Adrenal gland (tissue), 12 donors: Measurements from ENCODE around the gene GPR4. TPM values are rescaled to one million over a fixed set of nuclear protein-coding genes. Genes with fewer than 3 reads are reported as not detected.
A peak's percentile ranks its signal among the peaks of the same experiment; 100 is the strongest.

Source experiments
- DNase-seq, 7 donors: peaks; one replicate each; pipeline ENCODE4 v3.0.0-alpha.2; 2019 to 2020
- H3K27ac ChIP-seq, 5 donors: fragments of 200-600 bp; sonication (generic) in 4 of 5; 1 replicate in 3 of 5; 2 replicates in 2 of 5; pipeline versions ENCODE4 v1.5.1 to v1.8.0; 2016 to 2020; ENCODE audit warnings: mild to moderate bottlenecking in 1 of 5
- H3K27me3 ChIP-seq: fragments of 200-600 bp; 2 replicates; pipeline ENCODE4 v1.8.0; 2021
- H3K36me3 ChIP-seq, 2 donors: fragments of 200-600 bp; replicated peaks in 1 of 2; 1 replicate in 1 of 2; 2 replicates in 1 of 2; pipeline versions ENCODE4 v1.5.1 to v1.8.0; 2018 to 2022
- H3K4me1 ChIP-seq, 2 donors: fragments of 200-600 bp; replicated peaks in 1 of 2; 1 replicate in 1 of 2; 2 replicates in 1 of 2; pipeline versions ENCODE4 v1.5.1 to v1.8.0; 2018 to 2021
- H3K4me3 ChIP-seq, 4 donors: fragments of 200-600 bp; sonication (generic) in 3 of 4; one replicate each; pipeline ENCODE4 v1.5.1; 2016 to 2018
- H3K9me3 ChIP-seq, 3 donors: fragments of 200-600 bp; sonication (generic) in 1 of 3; replicated peaks in 1 of 3; 1 replicate in 2 of 3; 2 replicates in 1 of 3; pipeline versions ENCODE4 v1.5.1 to v1.8.0; 2016 to 2021
- CTCF ChIP-seq, 6 experiments: fragments of 450-650 bp in 4 of 6; fragments of 200-600 bp in 2 of 6; sonication (generic) in 1 of 6; IDR thresholded peaks; 1 replicate in 5 of 6; 2 replicates in 1 of 6; pipeline versions ENCODE4 v1.5.1 to v1.8.0; 2016 to 2021; ENCODE audit warnings: antibody characterized with exemption in 6 of 6, mild to moderate bottlenecking in 2 of 6, moderate library complexity in 1 of 6
- POLR2A ChIP-seq, 2 donors: fragments of 450-650 bp; IDR thresholded peaks; one replicate each; pipeline ENCODE4 v1.6.1; 2017; ENCODE audit warnings: antibody characterized with exemption in 2 of 2, mild to moderate bottlenecking in 2 of 2, moderate library complexity in 1 of 2
- WGBS, 4 donors: extraction: QIAGEN DNeasy Blood & Tissue Kit in 2 of 4; methylation state at CpG; one replicate each; pipeline versions ENCODE4 v1.1.5 to v1.1.7; 2013 to 2017; 5-methylcytosine and 5-hydroxymethylcytosine counted together
- intact Hi-C, 2 donors: fragments of 100-400 bp; cut with DNase I; formaldehyde crosslinking; loops; one replicate each; pipeline versions ENCODE4 v1.14.1 to v1.15.0; 2022 to 2023
- polyA plus RNA-seq, 3 donors: library from polyadenylated mRNA; stranded (reverse); fragments of 200-250 nt in 2 of 3; fragments of 350-450 nt in 1 of 3; fragmentation: Illumina TruSeq in 1 of 3; extraction: RNeasy Lipid Tissue Mini Kit (QIAGEN cat#74804) in 1 of 3; gene quantifications; one replicate each; pipeline ENCODE4 v1.2.3, GENCODE V29; 2013 to 2014
- total RNA-seq, 9 donors: library from RNA; depleted of rRNA in 4 of 9; stranded (reverse); fragments of >200 nt in 4 of 9; fragments of 120-200 nt in 1 of 9; fragmentation: NEBNext Ultra II Directional in 1 of 9; extraction: Animal tissue kit (Norgen Biotek cat#: 25700) in 1 of 9; gene quantifications; one replicate each; pipeline versions ENCODE4 v1.1.0 to v1.2.4, GENCODE V29; 2013 to 2023
- donor health status: healthy with polysubstance abuse.
- donor health status: Bipolar disorder and iron deficiency.
- donor health status: DM: yes; HTN: yes; CAD: no.
- donor health status: DM: no; HTN: no; CAD: no.
- donor health status: DM: no; HTN: no; CAD: no.
- donor health status: DM: yes; HTN: yes; CAD: no.

The GPR4 gene
- total and polyA plus RNA-seq, 12 donors: 0.55 to 11.3 (median 4.0) TPM

- H3K27me3 ChIP-seq: no peaks in the 10 kb centered on the region
- intact Hi-C loops: loop anchor here in 1 of 2 donors (5.0 kb wide), 1 partner anchor 46 kb away; no protein-coding TSS in a partner anchor
- peak overlapping the region in 1 of 5 donors; percentile 49 for H3K27ac ChIP-seq
- no peaks in the 10 kb centered on the region for H3K36me3 ChIP-seq
- no peaks in the 10 kb centered on the region for H3K9me3 ChIP-seq
- no peaks in the 10 kb centered on the region for H3K4me1 ChIP-seq
- TF ChIP-seq POLR2A (IDR thresholded peaks at IDR 0.05) (no peak), CTCF (IDR thresholded peaks at IDR 0.05) (no peak)
- no peak overlapping the region for H3K4me3 ChIP-seq
- DNase-seq: no peak
- WGBS, 4 donors: 83 to 96% methylated on average over 3 of the region's 3 CpGs; no CpG with 5 or more reads in 2 of the 4 donors
Observed at GRCh38 chr19:45568732-45569131, 33.3 kb downstream of the GPR4 start.

- Histone ChIP-seq H3K9me3 (no peaks in the 10 kb centered on the region), H3K36me3 (no peaks in the 10 kb centered on the region), H3K4me3 (no peak overlapping the region), H3K4me1 (no peaks in the 10 kb centered on the region), H3K27ac (no peak overlapping the region), H3K27me3 (no peaks in the 10 kb centered on the region)
- WGBS, 4 donors: 82 to 92% (median 88%) methylated on average over 2 of the region's 2 CpGs
- TF ChIP-seq CTCF (IDR thresholded peaks at IDR 0.05) (no peak), POLR2A (IDR thresholded peaks at IDR 0.05) (no peak)
- intact Hi-C loops: loop anchor here in 1 of 2 donors (5.0 kb wide), 1 partner anchor 45 kb away; no protein-coding TSS in a partner anchor
- no peak for DNase-seq
Observed at GRCh38 chr19:45567609-45568008, 34.4 kb downstream of the GPR4 start.

- H3K27ac ChIP-seq: no peak overlapping the region
- intact Hi-C loops: loop anchor here in 1 of 2 donors (5.0 kb wide), 1 partner anchor 37 kb away; no protein-coding TSS in a partner anchor
- no peaks in the 10 kb centered on the region for H3K4me1 ChIP-seq
- H3K9me3 ChIP-seq: no peaks in the 10 kb centered on the region
- no peak for DNase-seq
- WGBS, 4 donors: 74 to 77% (median 75%) methylated on average over 5 of the region's 5 CpGs
- no peaks in the 10 kb centered on the region for H3K27me3 ChIP-seq
- TF ChIP-seq CTCF (IDR thresholded peaks at IDR 0.05) (no peak), POLR2A (IDR thresholded peaks at IDR 0.05) (no peak)
- no peak overlapping the region for H3K4me3 ChIP-seq
- H3K36me3 ChIP-seq: no peaks in the 10 kb centered on the region
Observed at GRCh38 chr19:45564131-45564780, 37.8 kb downstream of the GPR4 start.

GRCh38 chr19:45560686-45561085 is 41.3 kb downstream of the GPR4 start:
- no peak overlapping the region for H3K4me3 ChIP-seq
- 85 to 88% (median 86%) methylated on average over 11 of the region's 11 CpGs for WGBS, 4 donors
- no peaks in the 10 kb centered on the region for H3K9me3 ChIP-seq
- DNase-seq: no peak
- no peaks in the 10 kb centered on the region for H3K4me1 ChIP-seq
- H3K36me3 ChIP-seq: no peaks in the 10 kb centered on the region
- intact Hi-C loops: loop anchor here in 1 of 2 donors (5.0 kb wide), 1 partner anchor 33 kb away; no protein-coding TSS in a partner anchor
- no peak for TF ChIP-seq POLR2A (IDR thresholded peaks at IDR 0.05)
- H3K27ac ChIP-seq: no peak overlapping the region
- H3K27me3 ChIP-seq: no peaks in the 10 kb centered on the region

GRCh38 chr19:45560038-45560437 is 42.0 kb downstream of the GPR4 start:
- Histone ChIP-seq H3K4me3 (no peak overlapping the region), H3K27ac (no peak overlapping the region), H3K4me1 (no peaks in the 10 kb centered on the region), H3K36me3 (no peaks in the 10 kb centered on the region), H3K27me3 (no peaks in the 10 kb centered on the region), H3K9me3 (no peaks in the 10 kb centered on the region)
- intact Hi-C loops: loop anchor here in 1 of 2 donors (5.0 kb wide), 1 partner anchor 33 kb away; no protein-coding TSS in a partner anchor
- no peak for DNase-seq
- WGBS, 4 donors: 84 to 85% (median 85%) methylated on average over 5 of the region's 5 CpGs
- TF ChIP-seq CTCF (IDR thresholded peaks at IDR 0.05) (no peak), POLR2A (IDR thresholded peaks at IDR 0.05) (no peak)
